OCI-LY3 (cell line): ENCODE measurements around the gene HBZ.

Experiments
- H2AFZ ChIP-seq: fragments of 200-600, 300-600 bp; shearing (Covaris generic); 2 replicates; pipeline ENCODE4 v1.6.0; 2014; ENCODE audit warnings: antibody characterized with exemption, low read depth, low read length
- H3K27ac ChIP-seq: fragments of 200-600, 300-600 bp; sonication (generic); 2 replicates; pipeline ENCODE4 v1.5.1; 2014; ENCODE audit warnings: mild to moderate bottlenecking, low read length, moderate library complexity, mixed read lengths
- H3K27me3 ChIP-seq: fragments of 200-600, 300-600 bp; sonication (generic); 2 replicates; pipeline ENCODE4 v1.6.1; 2014; ENCODE audit warnings: low read depth, low read length, mixed read lengths
- H3K36me3 ChIP-seq: fragments of 200-600, 300-600 bp; sonication (generic); replicated peaks from 2 replicates; pipeline ENCODE3; 2014; ENCODE audit warnings: low read depth, low read length, mixed read lengths
- H3K4me1 ChIP-seq: fragments of 300-600, 200-600 bp; sonication (generic); 2 replicates; pipeline ENCODE4 v1.6.1; 2014; ENCODE audit warnings: low read length, mixed read lengths
- H3K4me2 ChIP-seq: fragments of 200-600, 300-600 bp; sonication (generic); 2 replicates; pipeline ENCODE4 v1.6.1; 2014; ENCODE audit warnings: low read length, mixed read lengths
- H3K4me3 ChIP-seq: fragments of 300-600, 200-600 bp; sonication (generic); 2 replicates; pipeline ENCODE4 v1.5.1; 2014; ENCODE audit warnings: antibody characterized with exemption, mild to moderate bottlenecking, low read length, moderate library complexity
- H3K79me2 ChIP-seq: fragments of 300-600, 200-600 bp; shearing (Covaris generic); 2 replicates; pipeline ENCODE4 v1.6.1; 2014; ENCODE audit warnings: mild to moderate bottlenecking, low read length, mixed read lengths
- H3K9ac ChIP-seq: fragments of 300-600, 200-600 bp; shearing (Covaris generic); 2 replicates; pipeline ENCODE4 v1.6.0; 2014; ENCODE audit warnings: mild to moderate bottlenecking, low read length, moderate library complexity
- H3K9me3 ChIP-seq: fragments of 200-600, 300-600 bp; shearing (Covaris generic); 2 replicates; pipeline ENCODE4 v1.6.1; 2014; ENCODE audit warnings: low read length, mixed read lengths; ENCODE audit not compliant: insufficient read depth
- H4K20me1 ChIP-seq: fragments of 200-600, 300-600 bp; sonication (generic); 2 replicates; pipeline ENCODE4 v1.6.1; 2016; ENCODE audit warnings: low read length, mixed read lengths; ENCODE audit not compliant: insufficient read depth
- CTCF ChIP-seq: fragments of 200-600, 300-600 bp; sonication (generic); IDR thresholded peaks from 2 replicates; pipeline ENCODE4 v1.5.1; 2014; ENCODE audit warnings: antibody characterized with exemption, low read length, low read depth
- EZH2phosphoT487 ChIP-seq: fragments of 200-600 bp; shearing (Covaris generic); IDR thresholded peaks from 2 replicates; pipeline ENCODE4 v1.6.1; 2018; ENCODE audit warnings: antibody characterized with exemption, mixed run types, low read depth

HBZ gene

GRCh38 chr16:129075-129474 lies 23.4 kb upstream of the HBZ start:
- H3K9ac ChIP-seq = no peak overlapping the region
- TF ChIP-seq CTCF = no peak
- TF ChIP-seq EZH2phosphoT487 = no peak
- H3K27ac ChIP-seq = no peak overlapping the region
- H3K4me2 ChIP-seq = no peak overlapping the region
- H3K9me3 ChIP-seq = no peaks in the 10 kb centered on the region
- H2AFZ ChIP-seq = no peak overlapping the region
- H3K36me3 ChIP-seq = peaks cover 15% of the 10 kb centered on the region
- no peak overlapping the region for H3K4me3 ChIP-seq
- H3K4me1 ChIP-seq = no peaks in the 10 kb centered on the region
- peaks cover 64% of the 10 kb centered on the region for H3K79me2 ChIP-seq
- no peaks in the 10 kb centered on the region for H3K27me3 ChIP-seq
- H4K20me1 ChIP-seq = peaks cover 27% of the 10 kb centered on the region

- TF ChIP-seq CTCF (no peak), EZH2phosphoT487 (no peak)
- H3K9me3 ChIP-seq = no peaks in the 10 kb centered on the region
- H3K36me3 ChIP-seq = peaks cover 18% of the 10 kb centered on the region
- no peaks in the 10 kb centered on the region for H3K4me1 ChIP-seq
- no peak overlapping the region for H3K4me3 ChIP-seq
- no peak overlapping the region for H3K9ac ChIP-seq
- no peak overlapping the region for H3K27ac ChIP-seq
- no peak overlapping the region for H2AFZ ChIP-seq
- H3K4me2 ChIP-seq = no peak overlapping the region
- peaks cover 27% of the 10 kb centered on the region for H4K20me1 ChIP-seq
- peaks cover 78% of the 10 kb centered on the region for H3K79me2 ChIP-seq
- H3K27me3 ChIP-seq = no peaks in the 10 kb centered on the region
Observed at GRCh38 chr16:130533-131173, 21.8 kb upstream of the HBZ start.

GRCh38 chr16:132120-132519 lies 20.3 kb upstream of the HBZ start:
- Histone ChIP-seq H3K4me2 (no peak overlapping the region), H3K9ac (no peak overlapping the region), H3K36me3 (peaks cover 22% of the 10 kb centered on the region), H3K27ac (no peak overlapping the region), H3K79me2 (peaks cover 88% of the 10 kb centered on the region), H3K9me3 (no peaks in the 10 kb centered on the region), H2AFZ (no peak overlapping the region), H4K20me1 (peaks cover 27% of the 10 kb centered on the region), H3K4me1 (peaks cover under 1% of the 10 kb centered on the region; the same call in 1 of the 2 replicates), H3K4me3 (no peak overlapping the region), H3K27me3 (no peaks in the 10 kb centered on the region)
- TF ChIP-seq EZH2phosphoT487 (no peak), CTCF (no peak)

GRCh38 chr16:133716-134115 lies 18.7 kb upstream of the HBZ start:
- Histone ChIP-seq H4K20me1 (peaks cover 27% of the 10 kb centered on the region), H3K4me2 (no peak overlapping the region), H3K9ac (no peak overlapping the region), H3K79me2 (peaks cover 89% of the 10 kb centered on the region), H3K4me3 (no peak overlapping the region), H3K27ac (no peak overlapping the region), H3K36me3 (peaks cover 20% of the 10 kb centered on the region), H3K4me1 (peaks cover 5% of the 10 kb centered on the region), H2AFZ (no peak overlapping the region), H3K9me3 (no peaks in the 10 kb centered on the region), H3K27me3 (no peaks in the 10 kb centered on the region)
- TF ChIP-seq EZH2phosphoT487 = no peak
- TF ChIP-seq CTCF = no peak
